ENCODE measurements around the gene GATC.

- TF ChIP-seq FOS (IDR thresholded peaks at IDR 0.05; ENCODE audit: borderline replicate concordance, insufficient read depth, low read length) (no peak), EZH2 (IDR thresholded peaks at IDR 0.05; ENCODE audit: borderline replicate concordance, low read depth, low read length, severe bottlenecking) (no peak), CTCF (IDR thresholded peaks at IDR 0.05; ENCODE audit: extremely low read depth in 1 of 2, insufficient read depth in 1 of 2, low read depth in 1 of 2, low read length in 2 of 2) (no peak), POLR2A (IDR thresholded peaks at IDR 0.05; ENCODE audit: low read depth, low read length) (no peak), MAX (IDR thresholded peaks at IDR 0.05; ENCODE audit: insufficient read depth, insufficient read length) (no peak), MYC (IDR thresholded peaks at IDR 0.05; ENCODE audit: low read depth, low read length) (no peak), POLR2AphosphoS5 (IDR thresholded peaks at IDR 0.05; ENCODE audit: insufficient read depth, low read depth, low read length) (no peak), JUN (IDR thresholded peaks at IDR 0.05; ENCODE audit: borderline replicate concordance, insufficient read depth, insufficient read length, low read depth) (no peak), GATA2 (IDR thresholded peaks at IDR 0.05; ENCODE audit: insufficient read depth, insufficient read length, low read depth, low read length) (no peak)
These were observed 62.3 kb downstream of the GATC start for GRCh38 chr12:120508537-120508936.

Measured in endothelial cell of umbilical vein (primary cell).